Measurements from ENCODE around the gene AGK. TPM values are rescaled to one million over a fixed set of nuclear protein-coding genes. Genes with fewer than 3 reads are reported as not detected.

Gene AGK
- total RNA-seq, 1 experiment from 2014 or later, result 38.2 TPM

DNA sequence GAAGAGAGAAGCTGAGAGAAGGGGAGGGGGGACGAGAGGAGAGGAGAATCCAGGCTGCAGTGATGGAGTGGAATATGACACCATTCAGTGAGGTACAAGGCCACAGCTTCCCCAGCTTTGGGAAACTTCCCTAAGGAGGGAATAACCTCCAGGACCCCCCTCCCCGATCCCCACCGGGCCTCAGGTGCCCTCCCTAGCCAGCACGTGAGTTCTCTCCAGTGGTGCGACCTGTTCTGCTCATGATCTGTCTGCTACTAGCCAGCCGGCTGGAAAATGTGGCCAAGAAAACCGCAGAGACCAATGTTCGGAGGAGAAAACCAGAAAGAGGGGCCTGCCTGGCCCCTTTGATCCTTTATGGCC is 39.9 kb upstream of the AGK start:
- H3K9ac ChIP-seq (ENCODE audit: low read length), result no peak overlapping the region
- no peak overlapping the region for H2AFZ ChIP-seq (ENCODE audit: low read length)
- H3K27me3 ChIP-seq (ENCODE audit: low read length), result peaks cover 41% of the 10 kb centered on the region
- CTCF ChIA-PET, result no interaction called here
- no peak overlapping the region for H3K4me3 ChIP-seq (ENCODE audit: low read length)
- BruUV-seq (replicated peaks), result no TSS peak
- H3K9me3 ChIP-seq (ENCODE audit: low read length), result no peaks in the 10 kb centered on the region
- intact Hi-C loops (cut with micrococcal nuclease), result no loop called here
- H3K4me1 ChIP-seq (ENCODE audit: insufficient read depth, low read length), result no peaks in the 10 kb centered on the region
- POLR2A ChIA-PET (ENCODE audit: unreplicated experiment), result no interaction called here
- TF ChIP-seq EZH2 (IDR thresholded peaks at IDR 0.05; ENCODE audit: low read length, unreplicated experiment) (no peak), EZH2phosphoT487 (IDR thresholded peaks at IDR 0.05; ENCODE audit: borderline replicate concordance, low read length) (no peak)
- H3K9me2 ChIP-seq (replicated peaks; ENCODE audit: low read length), result no peaks in the 10 kb centered on the region
- ATAC-seq (no peak), DNase-seq (no peak)
- H3K79me2 ChIP-seq (ENCODE audit: low read length), result no peaks in the 10 kb centered on the region
- H4K20me1 ChIP-seq (ENCODE audit: low read length), result no peaks in the 10 kb centered on the region
- H3K27ac ChIP-seq (ENCODE audit: low read length), result no peak overlapping the region
- H3F3A ChIP-seq (ENCODE audit: low read length, unreplicated experiment), result no peaks in the 10 kb centered on the region
- no peak overlapping the region for H3K4me2 ChIP-seq (ENCODE audit: low read length)
- no peaks in the 10 kb centered on the region for H3K36me3 ChIP-seq (ENCODE audit: low read depth, low read length)

DNA sequence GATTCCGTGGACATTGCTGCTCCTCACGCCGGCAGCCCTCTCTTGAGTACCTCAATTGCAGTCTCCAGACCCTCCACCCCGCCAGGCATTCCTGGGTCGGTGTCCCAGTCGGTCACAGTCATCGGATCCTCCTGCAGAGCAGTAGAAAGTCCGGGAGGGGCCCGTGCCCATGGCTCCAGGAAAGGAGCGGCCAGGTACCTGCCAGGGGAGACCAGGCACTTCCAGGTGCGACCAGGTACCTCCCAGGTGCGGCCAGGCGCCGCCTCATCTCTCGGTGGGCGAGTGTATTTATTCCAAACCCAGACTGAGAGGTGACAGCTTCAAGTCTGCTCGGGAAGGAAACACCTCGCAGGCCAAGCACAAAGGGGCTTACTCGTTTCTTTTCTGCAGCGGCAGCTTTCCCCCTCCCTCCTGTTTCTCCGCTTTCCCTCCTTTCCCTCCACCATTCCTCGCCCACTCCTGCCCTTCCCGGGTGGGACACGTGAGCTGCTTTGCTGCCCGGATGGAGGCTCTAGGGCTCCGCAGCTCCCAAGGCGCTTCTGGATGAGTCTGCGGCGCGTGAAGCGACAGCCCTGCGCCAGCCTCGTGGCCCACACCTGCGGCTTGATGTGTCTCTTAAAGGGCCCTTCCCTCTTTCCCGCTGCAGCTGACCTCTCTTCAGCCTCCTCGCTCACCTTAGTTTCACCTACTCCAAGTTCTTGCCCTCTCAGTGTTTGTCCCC is 39.4 kb upstream of the AGK start:
- Histone ChIP-seq H3K36me3 (ENCODE audit: low read depth, low read length) (no peaks in the 10 kb centered on the region), H3K4me1 (ENCODE audit: insufficient read depth, low read length) (no peaks in the 10 kb centered on the region), H2AFZ (ENCODE audit: low read length) (no peak overlapping the region), H3K4me2 (ENCODE audit: low read length) (no peak overlapping the region), H4K20me1 (ENCODE audit: low read length) (no peaks in the 10 kb centered on the region), H3K9ac (ENCODE audit: low read length) (no peak overlapping the region), H3K27ac (ENCODE audit: low read length) (no peak overlapping the region), H3K79me2 (ENCODE audit: low read length) (no peaks in the 10 kb centered on the region), H3K9me3 (ENCODE audit: low read length) (no peaks in the 10 kb centered on the region), H3F3A (ENCODE audit: low read length, unreplicated experiment) (no peaks in the 10 kb centered on the region), H3K4me3 (ENCODE audit: low read length) (no peak overlapping the region), H3K9me2 (replicated peaks; ENCODE audit: low read length) (no peaks in the 10 kb centered on the region), H3K27me3 (ENCODE audit: low read length) (peaks cover 41% of the 10 kb centered on the region)
- no peak for ATAC-seq
- no peak for DNase-seq
- ChIA-PET POLR2A (ENCODE audit: unreplicated experiment) (no interaction called here), CTCF (no interaction called here)
- TF ChIP-seq EZH2 (IDR thresholded peaks at IDR 0.05; ENCODE audit: low read length, unreplicated experiment) (no peak), EZH2phosphoT487 (IDR thresholded peaks at IDR 0.05; ENCODE audit: borderline replicate concordance, low read length) (no peak)
- TF ChIP-seq, protein P1, sequence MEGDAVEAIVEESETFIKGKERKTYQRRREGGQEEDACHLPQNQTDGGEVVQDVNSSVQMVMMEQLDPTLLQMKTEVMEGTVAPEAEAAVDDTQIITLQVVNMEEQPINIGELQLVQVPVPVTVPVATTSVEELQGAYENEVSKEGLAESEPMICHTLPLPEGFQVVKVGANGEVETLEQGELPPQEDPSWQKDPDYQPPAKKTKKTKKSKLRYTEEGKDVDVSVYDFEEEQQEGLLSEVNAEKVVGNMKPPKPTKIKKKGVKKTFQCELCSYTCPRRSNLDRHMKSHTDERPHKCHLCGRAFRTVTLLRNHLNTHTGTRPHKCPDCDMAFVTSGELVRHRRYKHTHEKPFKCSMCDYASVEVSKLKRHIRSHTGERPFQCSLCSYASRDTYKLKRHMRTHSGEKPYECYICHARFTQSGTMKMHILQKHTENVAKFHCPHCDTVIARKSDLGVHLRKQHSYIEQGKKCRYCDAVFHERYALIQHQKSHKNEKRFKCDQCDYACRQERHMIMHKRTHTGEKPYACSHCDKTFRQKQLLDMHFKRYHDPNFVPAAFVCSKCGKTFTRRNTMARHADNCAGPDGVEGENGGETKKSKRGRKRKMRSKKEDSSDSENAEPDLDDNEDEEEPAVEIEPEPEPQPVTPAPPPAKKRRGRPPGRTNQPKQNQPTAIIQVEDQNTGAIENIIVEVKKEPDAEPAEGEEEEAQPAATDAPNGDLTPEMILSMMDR (conservative IDR thresholded peaks at IDR 0.05; ENCODE audit: low read depth, low read length), result no peak
- intact Hi-C loops (cut with micrococcal nuclease), result no loop called here
- BruUV-seq (replicated peaks), result no TSS peak

DNA sequence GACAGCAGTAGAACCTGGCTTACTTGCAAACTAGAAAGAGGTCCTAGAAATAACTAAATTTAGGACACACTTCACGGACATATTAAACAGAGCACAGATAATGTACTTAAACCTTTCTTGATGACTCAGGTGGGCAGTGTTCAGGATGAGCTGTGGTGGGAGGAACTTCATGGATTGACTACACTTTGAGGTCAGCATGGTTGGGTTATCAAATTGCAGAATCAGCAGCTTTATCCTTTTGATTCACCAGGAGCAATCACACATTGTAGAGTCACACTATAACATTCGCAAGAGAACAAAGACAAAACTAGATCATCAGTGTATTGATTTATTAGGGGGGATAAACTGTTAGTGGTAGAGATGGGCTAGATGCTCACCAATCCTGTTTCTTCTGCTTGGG is 38.6 kb upstream of the AGK start:
- TF ChIP-seq EZH2 (IDR thresholded peaks at IDR 0.05; ENCODE audit: low read length, unreplicated experiment) (no peak), EZH2phosphoT487 (IDR thresholded peaks at IDR 0.05; ENCODE audit: borderline replicate concordance, low read length) (no peak)
- TF ChIP-seq, protein P1 (conservative IDR thresholded peaks at IDR 0.05; ENCODE audit: low read depth, low read length), result no peak
- H3K27ac ChIP-seq (ENCODE audit: low read length), result no peak overlapping the region
- no TSS peak for BruUV-seq (replicated peaks)
- no peaks in the 10 kb centered on the region for H3K9me3 ChIP-seq (ENCODE audit: low read length)
- ATAC-seq (no peak), DNase-seq (no peak)
- H3K36me3 ChIP-seq (ENCODE audit: low read depth, low read length), result no peaks in the 10 kb centered on the region
- intact Hi-C loops (cut with micrococcal nuclease), result no loop called here
- no peaks in the 10 kb centered on the region for H3K79me2 ChIP-seq (ENCODE audit: low read length)
- ChIA-PET CTCF (no interaction called here), POLR2A (ENCODE audit: unreplicated experiment) (no interaction called here)
- no peak overlapping the region for H2AFZ ChIP-seq (ENCODE audit: low read length)
- no peaks in the 10 kb centered on the region for H3F3A ChIP-seq (ENCODE audit: low read length, unreplicated experiment)
- no peaks in the 10 kb centered on the region for H4K20me1 ChIP-seq (ENCODE audit: low read length)
- H3K27me3 ChIP-seq (ENCODE audit: low read length), result peaks cover 41% of the 10 kb centered on the region
- no peak overlapping the region for H3K4me2 ChIP-seq (ENCODE audit: low read length)
- no peaks in the 10 kb centered on the region for H3K4me1 ChIP-seq (ENCODE audit: insufficient read depth, low read length)
- no peak overlapping the region for H3K9ac ChIP-seq (ENCODE audit: low read length)
- H3K4me3 ChIP-seq (ENCODE audit: low read length), result no peak overlapping the region
- no peaks in the 10 kb centered on the region for H3K9me2 ChIP-seq (replicated peaks; ENCODE audit: low read length)
